Lung (tissue), 12 donors: Measurements from ENCODE around the gene IL1RAP. TPM values are rescaled to one million over a fixed set of nuclear protein-coding genes. Genes with fewer than 3 reads are reported as not detected.

Experiments
- ATAC-seq: fragments of 200-7000 bp; cut with Tn5 transposase; one replicate; pipeline ENCODE4 v1.9.1; 2020; ENCODE audit warnings: moderate number of reproducible peaks; ENCODE audit not compliant: insufficient read depth, low FRiP score
- DNase-seq, 3 donors: peaks; one replicate each; pipeline ENCODE4 v3.0.0-alpha.2; 2013 to 2017
- H3K27ac ChIP-seq, 2 donors: one replicate each; pipeline ENCODE4 v1.5.1; 2013; ENCODE audit warnings: mild to moderate bottlenecking in 2 of 2, moderate library complexity in 2 of 2, control low read depth in 1 of 2, inconsistent platforms in 1 of 2, low read depth in 1 of 2, low read length in 1 of 2
- H3K27me3 ChIP-seq, 3 donors: one replicate each; pipeline ENCODE4 v1.5.1; 2013; ENCODE audit warnings: low read length in 2 of 3; ENCODE audit not compliant: control insufficient read depth in 3 of 3, insufficient read depth in 3 of 3
- H3K36me3 ChIP-seq, 4 donors: one replicate each; pipeline ENCODE4 v1.5.1; 2013; ENCODE audit warnings: low read length in 4 of 4, mild to moderate bottlenecking in 1 of 4, moderate library complexity in 1 of 4; ENCODE audit not compliant: control insufficient read depth in 4 of 4, insufficient read depth in 4 of 4
- H3K4me1 ChIP-seq, 5 donors: one replicate each; pipeline ENCODE4 v1.5.1; 2013; ENCODE audit warnings: low read length in 5 of 5, mild to moderate bottlenecking in 2 of 5, moderate library complexity in 1 of 5; ENCODE audit not compliant: control insufficient read depth in 5 of 5, insufficient read depth in 5 of 5
- H3K4me3 ChIP-seq: one replicate; pipeline ENCODE4 v1.5.1; 2013; ENCODE audit warnings: mild to moderate bottlenecking, control low read depth, moderate library complexity
- H3K9ac ChIP-seq, 2 donors: one replicate each; pipeline ENCODE4 v1.5.1; 2013; ENCODE audit warnings: low read length in 2 of 2, control low read depth in 1 of 2; ENCODE audit not compliant: insufficient read depth in 1 of 2
- H3K9me3 ChIP-seq, 4 donors: one replicate each; pipeline ENCODE4 v1.5.1; 2013; ENCODE audit warnings: low read length in 3 of 4, mild to moderate bottlenecking in 1 of 4, moderate library complexity in 1 of 4; ENCODE audit not compliant: control insufficient read depth in 4 of 4, insufficient read depth in 3 of 4
- WGBS, 2 donors: extraction: QIAGEN DNeasy Blood & Tissue Kit; methylation state at CpG; one replicate each; pipeline ENCODE4 v1.1.7; 2013; 5-methylcytosine and 5-hydroxymethylcytosine counted together
- polyA plus RNA-seq, 2 donors: library from polyadenylated mRNA; stranded (reverse); fragments of 200-250 nt; gene quantifications; one replicate each; pipeline ENCODE4 v1.2.1, GENCODE V29; 2013
- total RNA-seq, 2 donors: library from RNA; depleted of rRNA in 1 of 2; stranded (reverse); fragments of >200 nt in 1 of 2; gene quantifications; one replicate each; pipeline ENCODE4 v1.2.1, GENCODE V29; 2014 to 2021
- TF ChIP-seq, protein P1 (sequence below): IDR thresholded peaks from 2 replicates; pipeline ENCODE4 v1.5.1; 2012; ENCODE audit warnings: mild to moderate bottlenecking; ENCODE audit errors: control extremely low read depth, extremely low read depth
- donor health status: control.
- donor health status: control.
- donor health status: Bipolar disorder and iron deficiency.
- donor health status: healthy.
- donor health status: DM: yes; HTN: yes; CAD: no.

IL1RAP gene
- total and polyA plus RNA-seq, 4 donors: 3.2 to 34.2 (median 26.8) TPM

DNA sequence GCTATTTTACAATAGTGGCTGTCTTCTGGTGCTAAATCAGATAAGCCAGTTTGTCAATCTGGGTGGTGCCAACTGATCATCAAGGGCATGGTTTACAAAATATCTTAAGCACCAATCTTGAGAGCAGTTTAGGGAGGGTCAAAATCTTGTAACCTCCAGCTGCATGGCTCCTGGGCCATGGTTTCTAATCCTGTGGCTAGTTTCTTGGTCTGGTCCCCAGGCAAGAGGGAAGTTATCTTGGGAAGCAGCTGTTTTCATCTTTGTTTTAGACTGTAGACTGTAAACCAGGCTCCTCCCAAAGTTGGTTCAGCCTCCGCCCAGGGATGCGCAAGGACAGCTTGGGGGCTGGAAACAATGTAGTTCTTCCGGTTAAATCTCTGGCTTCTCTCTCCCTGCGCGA is 166.8 kb downstream of the IL1RAP start:
- ATAC-seq (no peak), DNase-seq (no peak)
- no peaks in the 10 kb centered on the region for H3K4me1 ChIP-seq
- H3K36me3 ChIP-seq: no peaks in the 10 kb centered on the region
- H3K4me3 ChIP-seq: no peak overlapping the region
- H3K27me3 ChIP-seq: no peaks in the 10 kb centered on the region
- no peak overlapping the region for H3K27ac ChIP-seq
- WGBS, 2 donors: 95 to 98% methylated on average over 5 of the region's 5 CpGs
- TF ChIP-seq, protein P1, sequence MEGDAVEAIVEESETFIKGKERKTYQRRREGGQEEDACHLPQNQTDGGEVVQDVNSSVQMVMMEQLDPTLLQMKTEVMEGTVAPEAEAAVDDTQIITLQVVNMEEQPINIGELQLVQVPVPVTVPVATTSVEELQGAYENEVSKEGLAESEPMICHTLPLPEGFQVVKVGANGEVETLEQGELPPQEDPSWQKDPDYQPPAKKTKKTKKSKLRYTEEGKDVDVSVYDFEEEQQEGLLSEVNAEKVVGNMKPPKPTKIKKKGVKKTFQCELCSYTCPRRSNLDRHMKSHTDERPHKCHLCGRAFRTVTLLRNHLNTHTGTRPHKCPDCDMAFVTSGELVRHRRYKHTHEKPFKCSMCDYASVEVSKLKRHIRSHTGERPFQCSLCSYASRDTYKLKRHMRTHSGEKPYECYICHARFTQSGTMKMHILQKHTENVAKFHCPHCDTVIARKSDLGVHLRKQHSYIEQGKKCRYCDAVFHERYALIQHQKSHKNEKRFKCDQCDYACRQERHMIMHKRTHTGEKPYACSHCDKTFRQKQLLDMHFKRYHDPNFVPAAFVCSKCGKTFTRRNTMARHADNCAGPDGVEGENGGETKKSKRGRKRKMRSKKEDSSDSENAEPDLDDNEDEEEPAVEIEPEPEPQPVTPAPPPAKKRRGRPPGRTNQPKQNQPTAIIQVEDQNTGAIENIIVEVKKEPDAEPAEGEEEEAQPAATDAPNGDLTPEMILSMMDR: no peak
- peaks cover 0 to 4% (median 0%) of the 10 kb centered on the region in 4 donors for H3K9me3 ChIP-seq
- no peak overlapping the region for H3K9ac ChIP-seq

DNA sequence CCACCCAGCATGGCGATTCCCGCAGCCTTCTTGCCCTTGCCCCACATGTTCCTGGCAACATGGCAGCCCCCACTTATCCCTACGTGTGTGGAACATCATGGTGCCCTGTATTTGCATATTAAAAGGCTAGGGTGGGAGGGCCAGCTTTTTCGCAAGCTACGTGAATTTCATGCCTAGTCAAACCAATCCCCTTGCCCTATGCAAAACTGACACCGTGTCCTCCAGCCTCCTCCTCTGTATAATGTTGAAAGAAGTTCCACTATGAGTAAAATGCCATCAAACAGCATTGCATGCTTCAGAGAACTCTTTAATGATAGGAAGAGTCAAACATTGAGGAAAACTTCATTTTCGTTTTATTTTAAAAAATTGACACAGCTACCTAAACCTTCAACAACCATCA is 170.9 kb downstream of the IL1RAP start:
- Histone ChIP-seq H3K27ac (no peak overlapping the region), H3K4me1 (no peaks in the 10 kb centered on the region), H3K9ac (no peak overlapping the region), H3K27me3 (no peaks in the 10 kb centered on the region), H3K4me3 (no peak overlapping the region), H3K9me3 (peaks cover 0 to 2% (median 0%) of the 10 kb centered on the region in 4 donors), H3K36me3 (no peaks in the 10 kb centered on the region)
- DNase-seq (no peak), ATAC-seq (no peak)
- TF ChIP-seq, protein P1: no peak
- 90 to 92% methylated on average over 7 of the region's 7 CpGs for WGBS, 2 donors

DNA sequence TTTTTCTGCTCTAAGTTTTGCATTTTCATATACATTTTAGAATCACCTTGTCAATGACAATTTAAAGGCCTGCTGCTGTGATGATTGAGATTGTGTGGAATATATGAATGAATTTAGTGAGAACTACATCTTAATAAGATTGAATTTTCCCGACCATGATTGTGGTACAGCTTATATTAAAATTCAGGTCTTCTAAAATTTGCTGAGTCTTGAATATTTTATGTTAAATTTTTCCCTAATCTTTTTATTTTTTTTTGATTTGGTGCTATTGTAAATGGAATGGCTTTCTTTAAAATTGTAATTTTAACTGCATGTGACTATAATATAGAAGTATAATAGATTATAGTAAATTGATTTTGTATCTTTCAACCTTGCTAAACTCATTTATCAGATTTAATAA is 172.1 kb downstream of the IL1RAP start:
- no peak overlapping the region for H3K27ac ChIP-seq

More for the DNA sequence above, 172.1 kb downstream of the IL1RAP start:
- Histone ChIP-seq H3K4me1 (no peaks in the 10 kb centered on the region), H3K27me3 (no peaks in the 10 kb centered on the region), H3K9me3 (peaks cover 0 to 2% (median 0%) of the 10 kb centered on the region in 4 donors), H3K4me3 (no peak overlapping the region), H3K36me3 (no peaks in the 10 kb centered on the region), H3K9ac (no peak overlapping the region)
- ATAC-seq (no peak), DNase-seq (no peak)
- WGBS, 2 donors: 92 to 93% methylated on average over 1 of the region's 1 CpG
- TF ChIP-seq, protein P1: no peak
